ACC112 (cell line): Measurements from ENCODE around the gene SP6.

Experiments used
- H2AFZ ChIP-seq: fragments of 200-600 bp; sonication (generic); one replicate; pipeline ENCODE4 v1.6.0; 2017; ENCODE audit warnings: antibody characterized with exemption, low read length; ENCODE audit not compliant: unreplicated experiment
- H3K27ac ChIP-seq: fragments of 200-600 bp; sonication (generic); 2 replicates; pipeline ENCODE4 v1.5.1; 2014; ENCODE audit warnings: low read depth, mild to moderate bottlenecking, antibody characterized with exemption, low read length, moderate library complexity
- H3K27me3 ChIP-seq: fragments of 200-600 bp; sonication (generic); 2 replicates; pipeline ENCODE4 v1.6.1; 2014; ENCODE audit warnings: mild to moderate bottlenecking, antibody characterized with exemption, low read length, moderate library complexity, mixed read lengths; ENCODE audit not compliant: insufficient read depth
- H3K36me3 ChIP-seq: fragments of 200-600 bp; sonication (generic); 2 replicates; pipeline ENCODE4 v1.6.1; 2016; ENCODE audit warnings: mild to moderate bottlenecking, antibody characterized with exemption, low read length, moderate library complexity, mixed read lengths; ENCODE audit not compliant: insufficient read depth
- H3K4me1 ChIP-seq: fragments of 200-600 bp; sonication (generic); one replicate; pipeline ENCODE4 v1.6.1; 2016; ENCODE audit warnings: low read length, mixed read lengths; ENCODE audit not compliant: insufficient read depth, unreplicated experiment, control insufficient read depth
- H3K4me3 ChIP-seq: fragments of 200-600 bp; sonication (generic); 2 replicates; pipeline ENCODE4 v1.5.1; 2014; ENCODE audit warnings: mild to moderate bottlenecking, low read depth, low read length
- H3K79me2 ChIP-seq: fragments of 200-600 bp; sonication (generic); one replicate; pipeline ENCODE4 v1.6.0; 2016; ENCODE audit warnings: low read length; ENCODE audit not compliant: control insufficient read depth, unreplicated experiment, insufficient read depth

Gene SP6

GRCh38 chr17:47831003-47831933 lies 19.7 kb downstream of the SP6 start, which contains the start of the genes LRRC46 and MRPL10:
TSS of gene LRRC46 (plus strand) at chr17:47831670. CDS start at chr17:47831990, 320 bp downstream.
TSS of gene MRPL10 (minus strand) at chr17:47831541. CDS start at chr17:47831511, 30 bp downstream.
- Histone ChIP-seq H2AFZ (peak within 1 kb of the TSS; percentile 100), H3K4me1 (peaks cover 16% of the 10 kb centered on the region), H3K79me2 (peaks cover 23% of the 10 kb centered on the region), H3K4me3 (peak within 1 kb of the TSS; percentile 84), H3K27ac (peak within 1 kb of the TSS; percentile 23; the same call in 1 of the 2 replicates), H3K36me3 (peaks cover 6% of the 10 kb centered on the region), H3K27me3 (no peaks in the 10 kb centered on the region)

- Histone ChIP-seq H3K79me2 (peaks cover 23% of the 10 kb centered on the region), H3K27ac (peak overlapping the region; percentile 23; the same call in 1 of the 2 replicates), H2AFZ (peak overlapping the region; percentile 77), H3K27me3 (no peaks in the 10 kb centered on the region), H3K4me1 (peaks cover 16% of the 10 kb centered on the region), H3K4me3 (peak overlapping the region; percentile 84), H3K36me3 (peaks cover 8% of the 10 kb centered on the region)
These were observed 20.5 kb downstream of the SP6 start for GRCh38 chr17:47830396-47831002.

- Histone ChIP-seq H3K27ac (no peak overlapping the region), H3K4me3 (peak overlapping the region; percentile 84), H2AFZ (no peak overlapping the region), H3K4me1 (peaks cover 16% of the 10 kb centered on the region), H3K36me3 (peaks cover 8% of the 10 kb centered on the region), H3K27me3 (no peaks in the 10 kb centered on the region), H3K79me2 (peaks cover 23% of the 10 kb centered on the region)
These were observed 21.1 kb downstream of the SP6 start for GRCh38 chr17:47829870-47830269.

- H2AFZ ChIP-seq: no peak overlapping the region
These were observed 27.4 kb downstream of the SP6 start for GRCh38 chr17:47823519-47823918.

GRCh38 chr17:47822785-47823184 lies 28.2 kb downstream of the SP6 start:
- no peaks in the 10 kb centered on the region for H3K79me2 ChIP-seq
- H3K4me3 ChIP-seq: no peak overlapping the region
- H3K36me3 ChIP-seq: peaks cover 11% of the 10 kb centered on the region
- H2AFZ ChIP-seq: no peak overlapping the region
- no peaks in the 10 kb centered on the region for H3K27me3 ChIP-seq
- H3K27ac ChIP-seq: no peak overlapping the region
- peaks cover 15% of the 10 kb centered on the region for H3K4me1 ChIP-seq

More at GRCh38 chr17:47823519-47823918, 27.4 kb downstream of the SP6 start:
- H3K27ac ChIP-seq: no peak overlapping the region
- H3K27me3 ChIP-seq: no peaks in the 10 kb centered on the region
- peaks cover 15% of the 10 kb centered on the region for H3K4me1 ChIP-seq
- H3K4me3 ChIP-seq: no peak overlapping the region
- peaks cover 3% of the 10 kb centered on the region for H3K79me2 ChIP-seq
- H3K36me3 ChIP-seq: peaks cover 11% of the 10 kb centered on the region

GRCh38 chr17:47821424-47822391 lies 29.3 kb downstream of the SP6 start, which contains the start of gene OSBPL7:
TSS of gene OSBPL7 (minus strand) at chr17:47821794. CDS start at chr17:47820278, 1,516 bp downstream.
- H3K36me3 ChIP-seq: peaks cover 8% of the 10 kb centered on the region; the same call in 1 of the 2 replicates
- H3K4me3 ChIP-seq: peak within 1 kb of the TSS; percentile 78
- H3K4me1 ChIP-seq: peaks cover 15% of the 10 kb centered on the region
- H2AFZ ChIP-seq: peak within 1 kb of the TSS; percentile 27
- no peaks in the 10 kb centered on the region for H3K27me3 ChIP-seq
- no peaks in the 10 kb centered on the region for H3K79me2 ChIP-seq
- H3K27ac ChIP-seq: no peak within 1 kb of the TSS

- peaks cover 3% of the 10 kb centered on the region; the same call in 1 of the 2 replicates for H3K36me3 ChIP-seq
- H3K79me2 ChIP-seq: no peaks in the 10 kb centered on the region
- peaks cover 15% of the 10 kb centered on the region for H3K4me1 ChIP-seq
- no peak overlapping the region for H3K27ac ChIP-seq
- peak overlapping the region; percentile 78 for H3K4me3 ChIP-seq
- no peaks in the 10 kb centered on the region for H3K27me3 ChIP-seq
- no peak overlapping the region for H2AFZ ChIP-seq
These were observed 29.9 kb downstream of the SP6 start for GRCh38 chr17:47821031-47821423.

- H3K36me3 ChIP-seq: peaks cover 3% of the 10 kb centered on the region; the same call in 1 of the 2 replicates
- H3K4me3 ChIP-seq: no peak overlapping the region; the same call in 1 of the 2 replicates
These were observed 30.8 kb downstream of the SP6 start for GRCh38 chr17:47820033-47820789.

GRCh38 chr17:47819475-47819874 lies 31.5 kb downstream of the SP6 start:
- peaks cover 3% of the 10 kb centered on the region; the same call in 1 of the 2 replicates for H3K36me3 ChIP-seq
- H3K27me3 ChIP-seq: no peaks in the 10 kb centered on the region
- peaks cover 15% of the 10 kb centered on the region for H3K4me1 ChIP-seq
- no peaks in the 10 kb centered on the region for H3K79me2 ChIP-seq
- no peak overlapping the region for H2AFZ ChIP-seq
- H3K27ac ChIP-seq: no peak overlapping the region
- no peak overlapping the region for H3K4me3 ChIP-seq

More at GRCh38 chr17:47820033-47820789, 30.8 kb downstream of the SP6 start:
- H2AFZ ChIP-seq: no peak overlapping the region
- H3K27ac ChIP-seq: no peak overlapping the region
- H3K27me3 ChIP-seq: no peaks in the 10 kb centered on the region
- peaks cover 15% of the 10 kb centered on the region for H3K4me1 ChIP-seq
- H3K79me2 ChIP-seq: no peaks in the 10 kb centered on the region
